ENCODE data around the gene BORA. TPM values are rescaled to one million over a fixed set of nuclear protein-coding genes. Genes with fewer than 3 reads are reported as not detected.
"Not testable (repeated sequence)": the region's sequence is repeated elsewhere in the genome, so short reads cannot be mapped to it uniquely, and the experiment has no call there.

Gene BORA
- total RNA-seq, 1 donor from 2014 or later: 3.2 TPM

DNA sequence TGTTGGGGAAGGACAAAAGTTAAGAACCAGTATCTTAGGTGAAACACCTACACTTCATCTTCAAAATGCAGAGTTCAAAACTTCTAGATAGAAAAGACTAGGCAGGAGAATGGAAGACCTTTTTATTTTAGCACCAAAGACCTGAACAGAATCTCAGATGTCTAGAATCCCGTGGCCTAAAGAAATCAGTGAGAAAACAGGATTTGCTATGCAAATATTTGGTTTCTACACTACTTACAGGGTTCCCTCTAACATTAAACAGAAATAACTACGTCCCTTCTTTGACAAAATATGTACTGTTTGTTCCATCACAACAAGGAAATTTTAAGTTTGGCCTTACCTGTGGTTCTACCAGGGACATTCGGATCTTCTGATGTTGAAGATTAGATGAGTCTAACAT, 32.5 kb downstream of the BORA start:
- Mint-ChIP-seq H3K9me3 (ENCODE audit: low read depth) (no peaks in the 10 kb centered on the region), H3K27me3 (ENCODE audit: low read depth) (no peaks in the 10 kb centered on the region), H3K4me1 (ENCODE audit: low read depth) (peaks cover 10% of the 10 kb centered on the region)

DNA sequence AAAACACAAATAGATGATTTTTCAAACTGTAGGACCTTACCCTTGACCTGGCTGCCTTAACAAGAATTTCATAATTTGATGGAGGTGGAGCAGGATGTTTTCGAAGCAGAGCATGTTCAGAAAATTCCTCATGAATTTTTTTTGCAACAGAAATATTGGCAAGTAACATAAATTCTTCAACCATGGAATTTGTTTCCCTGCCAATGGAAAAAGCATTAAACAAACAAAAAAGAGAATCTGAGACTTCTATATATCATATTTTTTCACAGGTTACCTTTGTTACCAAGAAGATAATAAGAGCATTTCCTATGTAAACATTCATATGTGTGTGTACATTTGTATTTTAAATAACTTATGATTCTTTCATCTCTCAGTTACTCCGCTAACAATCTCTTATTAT, 35.7 kb downstream of the BORA start:
- TF ChIP-seq, protein P1, sequence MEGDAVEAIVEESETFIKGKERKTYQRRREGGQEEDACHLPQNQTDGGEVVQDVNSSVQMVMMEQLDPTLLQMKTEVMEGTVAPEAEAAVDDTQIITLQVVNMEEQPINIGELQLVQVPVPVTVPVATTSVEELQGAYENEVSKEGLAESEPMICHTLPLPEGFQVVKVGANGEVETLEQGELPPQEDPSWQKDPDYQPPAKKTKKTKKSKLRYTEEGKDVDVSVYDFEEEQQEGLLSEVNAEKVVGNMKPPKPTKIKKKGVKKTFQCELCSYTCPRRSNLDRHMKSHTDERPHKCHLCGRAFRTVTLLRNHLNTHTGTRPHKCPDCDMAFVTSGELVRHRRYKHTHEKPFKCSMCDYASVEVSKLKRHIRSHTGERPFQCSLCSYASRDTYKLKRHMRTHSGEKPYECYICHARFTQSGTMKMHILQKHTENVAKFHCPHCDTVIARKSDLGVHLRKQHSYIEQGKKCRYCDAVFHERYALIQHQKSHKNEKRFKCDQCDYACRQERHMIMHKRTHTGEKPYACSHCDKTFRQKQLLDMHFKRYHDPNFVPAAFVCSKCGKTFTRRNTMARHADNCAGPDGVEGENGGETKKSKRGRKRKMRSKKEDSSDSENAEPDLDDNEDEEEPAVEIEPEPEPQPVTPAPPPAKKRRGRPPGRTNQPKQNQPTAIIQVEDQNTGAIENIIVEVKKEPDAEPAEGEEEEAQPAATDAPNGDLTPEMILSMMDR (IDR thresholded peaks at IDR 0.05): no peak
- H3K36me3 Mint-ChIP-seq (ENCODE audit: low read depth): peaks cover 26% of the 10 kb centered on the region
- H3K27me3 Mint-ChIP-seq (ENCODE audit: low read depth): no peaks in the 10 kb centered on the region
- H3K4me1 Mint-ChIP-seq (ENCODE audit: low read depth): peaks cover 10% of the 10 kb centered on the region
- H3K27ac Mint-ChIP-seq (ENCODE audit: unreplicated experiment): peak overlapping the region; percentile 80
- DNase-seq (ENCODE audit: low spot score): no peak
- H3K4me3 Mint-ChIP-seq (ENCODE audit: unreplicated experiment): no peak overlapping the region
- no peaks in the 10 kb centered on the region for H3K9me3 Mint-ChIP-seq (ENCODE audit: low read depth)

More for the DNA sequence above, 32.5 kb downstream of the BORA start:
- DNase-seq (ENCODE audit: low spot score): no peak
- Mint-ChIP-seq H3K36me3 (ENCODE audit: low read depth) (peaks cover 23% of the 10 kb centered on the region), H3K4me3 (ENCODE audit: unreplicated experiment) (no peak overlapping the region), H3K27ac (ENCODE audit: unreplicated experiment) (no peak overlapping the region)
- TF ChIP-seq, protein P1 (IDR thresholded peaks at IDR 0.05): no peak

DNA sequence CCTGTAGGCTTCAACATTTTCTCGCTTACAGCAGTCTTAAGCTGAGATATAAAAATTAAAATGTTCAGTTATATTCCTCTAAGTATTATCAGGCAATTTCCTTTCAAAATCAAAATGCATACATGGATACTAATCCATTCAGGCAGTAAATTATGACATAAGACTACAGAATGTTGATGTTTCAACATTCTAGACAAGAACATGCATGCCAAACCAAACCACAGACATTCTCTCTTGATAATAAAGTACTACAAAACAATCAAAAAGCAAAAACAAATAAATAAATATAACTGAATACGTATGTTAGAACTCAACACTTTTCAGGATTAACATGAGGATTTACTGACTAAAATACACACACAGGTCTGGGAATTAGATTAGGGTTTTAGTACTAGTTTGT, 46.3 kb downstream of the BORA start:
- Mint-ChIP-seq H3K4me1 (ENCODE audit: low read depth) (peaks cover 9% of the 10 kb centered on the region), H3K36me3 (ENCODE audit: low read depth) (peaks cover 38% of the 10 kb centered on the region), H3K4me3 (ENCODE audit: unreplicated experiment) (no peak overlapping the region), H3K27me3 (ENCODE audit: low read depth) (no peaks in the 10 kb centered on the region), H3K9me3 (ENCODE audit: low read depth) (no peaks in the 10 kb centered on the region), H3K27ac (ENCODE audit: unreplicated experiment) (no peak overlapping the region)
- TF ChIP-seq, protein P1 (IDR thresholded peaks at IDR 0.05): no peak
- no peak for DNase-seq (ENCODE audit: low spot score)

DNA sequence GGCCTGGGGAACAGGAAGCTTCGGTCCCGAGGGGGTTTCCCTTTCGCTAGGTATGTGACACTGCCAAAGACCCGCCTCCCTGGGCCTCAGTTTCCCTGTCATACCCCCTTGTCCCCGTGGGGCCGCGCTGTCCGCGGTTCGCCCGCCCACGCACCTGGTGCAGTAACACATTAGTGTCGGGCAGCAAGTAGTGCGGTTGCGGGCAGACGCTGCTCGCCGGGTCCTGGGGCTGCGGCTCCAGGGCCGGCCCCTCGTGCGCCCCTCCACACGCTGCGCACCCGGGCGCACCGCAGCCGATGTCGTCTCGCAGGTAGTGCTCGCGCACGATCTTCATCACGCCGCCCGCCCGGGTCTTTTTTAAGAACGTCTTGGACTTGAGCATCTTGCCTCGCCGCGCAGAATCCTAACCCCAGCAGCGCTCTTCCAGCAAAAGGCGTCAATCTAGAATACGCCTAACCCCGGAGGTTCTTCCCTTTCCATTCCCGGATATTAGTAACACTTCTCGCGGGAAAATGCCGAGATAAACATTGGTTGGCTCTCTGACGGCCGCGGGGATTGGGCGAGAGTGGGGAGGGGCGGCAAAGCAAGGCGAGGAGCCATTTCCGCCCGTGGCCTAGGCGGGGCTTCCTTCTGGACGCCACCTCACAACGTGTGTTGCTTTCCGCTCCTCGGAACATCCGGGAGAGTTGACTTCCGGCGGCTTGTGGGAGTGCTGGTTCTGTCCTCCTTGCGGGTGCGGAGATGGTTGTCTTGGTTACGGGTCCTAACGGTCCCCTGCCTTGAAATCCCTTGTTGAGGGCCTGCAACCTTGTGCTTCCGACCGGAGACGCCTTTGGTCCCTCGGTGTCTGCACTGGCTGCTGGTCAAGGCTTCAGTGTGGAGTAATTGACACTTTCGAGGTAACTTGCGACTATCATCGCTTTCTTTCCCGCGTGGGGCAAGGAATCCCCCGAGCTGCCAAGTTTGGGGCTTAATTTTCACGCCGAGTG, 54.0 kb downstream of the BORA start, which contains the start of the genes DIS3 and PIBF1:
DIS3 (minus strand) TSS at position 450 of the 989 bp plus-strand sequence; CDS start at position 382, 68 bp downstream.
PIBF1 (plus strand) TSS at position 683 of the 989 bp plus-strand sequence. CDS start 1,337 bp downstream, outside the sequence.
- Mint-ChIP-seq H3K9me3 (ENCODE audit: low read depth) (no peaks in the 10 kb centered on the region), H3K27me3 (ENCODE audit: low read depth) (no peaks in the 10 kb centered on the region), H3K27ac (ENCODE audit: unreplicated experiment) (peak within 1 kb of the TSS; percentile 98), H3K4me3 (ENCODE audit: unreplicated experiment) (peak within 1 kb of the TSS; percentile 96), H3K36me3 (ENCODE audit: low read depth) (peaks cover 11% of the 10 kb centered on the region), H3K4me1 (ENCODE audit: low read depth) (peaks cover 54% of the 10 kb centered on the region)
- TF ChIP-seq, protein P1 (IDR thresholded peaks at IDR 0.05): peak; percentile 54
- peak; percentile 99 for DNase-seq (ENCODE audit: low spot score)

DNA sequence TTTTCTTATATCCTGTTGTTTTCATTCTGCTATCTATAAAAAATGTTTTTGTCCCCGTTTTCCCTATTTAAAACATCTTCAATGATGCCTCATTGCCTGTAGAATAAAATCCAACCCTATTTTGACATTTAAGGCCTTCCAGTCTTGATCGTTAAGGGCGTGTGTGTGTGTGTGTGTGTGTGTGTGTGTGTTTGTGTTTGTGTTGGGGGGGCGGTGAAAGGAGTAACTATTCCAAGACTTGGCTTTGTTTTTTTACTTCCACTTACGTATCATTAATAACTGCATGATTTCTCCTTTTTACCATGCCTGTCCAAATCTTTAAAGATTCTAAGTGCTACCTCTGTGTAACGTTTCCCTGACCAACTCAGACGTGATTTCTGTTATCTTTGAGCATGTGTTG, 55.0 kb downstream of the BORA start:
- no peak for DNase-seq (ENCODE audit: low spot score)
- Mint-ChIP-seq H3K36me3 (ENCODE audit: low read depth) (peaks cover 4% of the 10 kb centered on the region), H3K4me1 (ENCODE audit: low read depth) (peaks cover 52% of the 10 kb centered on the region)

DNA sequence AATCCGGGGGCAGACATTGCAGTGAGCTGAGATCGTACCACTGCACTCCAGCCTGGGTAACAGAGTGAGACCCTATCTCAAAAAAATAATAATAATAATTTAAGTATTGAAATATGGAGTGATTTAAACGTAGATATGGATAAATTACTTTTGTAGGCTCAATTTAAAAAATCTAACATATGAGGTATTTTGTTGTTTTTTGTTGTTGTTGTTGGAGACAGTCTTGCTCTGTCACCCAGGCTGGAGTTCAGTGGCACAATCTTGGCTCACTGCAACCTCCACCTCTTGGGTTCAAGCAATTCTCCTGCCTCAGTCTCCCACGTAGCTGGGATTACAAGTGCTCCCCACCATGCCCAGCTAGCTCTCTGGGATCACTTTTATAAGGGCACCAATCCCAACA, 57.0 kb downstream of the BORA start:
- not testable (repeated sequence) for DNase-seq (ENCODE audit: low spot score); H3K36me3 Mint-ChIP-seq (ENCODE audit: low read depth); H3K9me3 Mint-ChIP-seq (ENCODE audit: low read depth); H3K27ac Mint-ChIP-seq (ENCODE audit: unreplicated experiment); H3K27me3 Mint-ChIP-seq (ENCODE audit: low read depth); H3K4me3 Mint-ChIP-seq (ENCODE audit: unreplicated experiment)
- peaks cover 42% of the 10 kb centered on the region for H3K4me1 Mint-ChIP-seq (ENCODE audit: low read depth)

More for the DNA sequence above, 55.0 kb downstream of the BORA start:
- Mint-ChIP-seq H3K27ac (ENCODE audit: unreplicated experiment) (peak overlapping the region; percentile 98), H3K27me3 (ENCODE audit: low read depth) (no peaks in the 10 kb centered on the region), H3K4me3 (ENCODE audit: unreplicated experiment) (peak overlapping the region; percentile 96), H3K9me3 (ENCODE audit: low read depth) (no peaks in the 10 kb centered on the region)
- TF ChIP-seq, protein P1 (IDR thresholded peaks at IDR 0.05): no peak

All from chondrocyte (in vitro differentiated cells).